K562 (cell line): Measurements from ENCODE around the gene PRTN3.
A peak's percentile ranks its signal among the peaks of the same experiment; 100 is the strongest.

Experiments used
- CBX5 ChIP-seq: IDR thresholded peaks from 2 replicates; pipeline ENCODE4 v1.6.1; 2014; ENCODE audit warnings: low read depth, borderline replicate concordance
- CHD2 ChIP-seq: IDR thresholded peaks from 2 replicates; pipeline ENCODE4 v1.6.1; 2011; ENCODE audit warnings: low read depth, low read length
- EP300 ChIP-seq: IDR thresholded peaks from 2 replicates; pipeline ENCODE4 v1.6.1; 2012; ENCODE audit warnings: low read length, improper control_type of control experiment
- SAFB2 ChIP-seq: fragments of 200-400 bp; formaldehyde crosslinking; IDR thresholded peaks from 2 replicates; pipeline ENCODE4 v1.6.1; 2018; ENCODE audit warnings: borderline replicate concordance, low read length, low read depth, moderate library complexity; ENCODE audit not compliant: severe bottlenecking
- SPI1 ChIP-seq: IDR thresholded peaks from 2 replicates; pipeline ENCODE4 v1.6.1; 2011; ENCODE audit warnings: low read depth, low read length, control low read depth, borderline replicate concordance

DNA sequence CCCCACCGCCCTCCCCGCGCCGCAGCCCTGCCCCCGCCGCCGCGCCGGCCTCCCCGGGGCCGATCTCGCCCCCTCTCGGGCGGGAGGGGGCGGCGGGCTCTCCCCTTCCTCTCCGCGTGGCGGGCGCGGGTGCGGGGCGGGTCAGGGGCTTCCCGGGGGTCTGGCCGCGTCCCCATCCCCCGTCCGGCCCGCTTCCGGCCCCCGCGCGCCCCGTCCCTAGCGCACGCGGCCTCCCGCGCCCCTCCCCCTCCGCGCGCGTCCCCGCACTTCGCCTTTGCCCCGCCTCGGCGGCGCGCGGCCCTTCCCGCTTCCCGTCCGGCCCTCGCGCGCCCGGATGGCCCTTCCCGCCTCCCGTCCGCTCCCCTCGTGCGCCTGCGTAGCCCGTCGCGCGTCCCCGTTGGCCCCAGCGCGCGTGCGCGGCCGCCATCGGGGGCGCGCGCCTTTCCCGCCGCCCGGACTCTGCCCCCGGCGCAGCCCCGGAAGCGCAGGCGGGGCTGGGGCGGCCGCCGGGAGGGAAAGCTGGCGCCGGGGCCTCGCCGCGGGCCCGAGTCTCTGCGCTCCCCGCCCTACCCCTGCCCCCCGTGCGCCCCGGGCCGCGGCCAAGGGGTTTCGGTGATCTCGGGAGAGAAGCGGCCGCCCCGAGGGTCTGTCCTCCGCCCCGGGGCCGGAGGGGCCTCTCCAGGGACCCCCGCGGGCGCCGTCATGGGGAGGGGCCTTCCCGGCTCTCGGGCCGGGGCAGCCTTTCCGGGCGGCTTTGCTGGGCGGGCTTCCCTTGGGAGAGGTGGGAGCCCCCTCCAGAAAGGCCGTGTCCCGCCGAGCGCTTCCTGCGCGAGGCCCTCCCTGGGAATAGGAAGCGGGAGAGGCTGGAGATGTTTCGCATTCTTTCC, 43.0 kb upstream of the PRTN3 start:
- TF ChIP-seq SAFB2: no peak
- no peak for TF ChIP-seq EP300
- TF ChIP-seq SPI1: 0 out of 2 replicates have a peak, but pooled peaks have one; percentile 33
- no peak for TF ChIP-seq CBX5
- TF ChIP-seq CHD2: peak; percentile 29; the same call in 1 of the 2 replicates
